Kidney epithelial cell (primary cell): ENCODE results near the gene ENOSF1. TPM values are rescaled to one million over a fixed set of nuclear protein-coding genes. Genes with fewer than 3 reads are reported as not detected.
A peak's percentile ranks its signal among the peaks of the same experiment; 100 is the strongest.
"Not testable (repeated sequence)": the region's sequence is repeated elsewhere in the genome, so short reads cannot be mapped to it uniquely, and the experiment has no call there.

ENCODE experiments used
- DNase-seq: peaks from one replicate; pipeline ENCODE4 v3.0.0-alpha.2; 2010; ENCODE audit warnings: low read depth
- H3K27me3 ChIP-seq: 2 replicates; pipeline ENCODE4 v1.6.0; 2011; ENCODE audit warnings: low read length; ENCODE audit not compliant: control insufficient read depth, insufficient read depth
- H3K36me3 ChIP-seq: 2 replicates; pipeline ENCODE4 v1.5.1; 2011; ENCODE audit warnings: low read length; ENCODE audit not compliant: control insufficient read depth, insufficient read depth
- H3K4me3 ChIP-seq: 2 replicates; pipeline ENCODE4 v1.5.1; 2011; ENCODE audit warnings: low read depth, mild to moderate bottlenecking, control low read depth, low read length
- CTCF ChIP-seq: IDR thresholded peaks from 2 replicates; pipeline ENCODE4 v1.5.1; 2011; ENCODE audit warnings: mild to moderate bottlenecking, moderate library complexity, low read length, control low read depth, inconsistent platforms; ENCODE audit not compliant: insufficient read depth, poor library complexity, severe bottlenecking
- total RNA-seq: library from RNA; depleted of rRNA; stranded (reverse); fragments of >200 nt; gene quantifications from 2 replicates; pipeline ENCODE4 v1.2.3, GENCODE V29; 2015

ENOSF1 gene
- total RNA-seq, 1 donor from 2014 or later, result 29.7 TPM

- no peaks in the 10 kb centered on the region for H3K36me3 ChIP-seq
- no peaks in the 10 kb centered on the region for H3K27me3 ChIP-seq
- TF ChIP-seq CTCF, result peak; percentile 59
- no peak for DNase-seq
- H3K4me3 ChIP-seq, result no peak overlapping the region
Observed at GRCh38 chr18:741931-742512, 29.6 kb upstream of the ENOSF1 start.

GRCh38 chr18:732371-732770 lies 19.9 kb upstream of the ENOSF1 start:
- H3K36me3 ChIP-seq, result no peaks in the 10 kb centered on the region
- H3K27me3 ChIP-seq, result no peaks in the 10 kb centered on the region
- no peak overlapping the region for H3K4me3 ChIP-seq
- DNase-seq, result no peak
- TF ChIP-seq CTCF, result no peak

DNA sequence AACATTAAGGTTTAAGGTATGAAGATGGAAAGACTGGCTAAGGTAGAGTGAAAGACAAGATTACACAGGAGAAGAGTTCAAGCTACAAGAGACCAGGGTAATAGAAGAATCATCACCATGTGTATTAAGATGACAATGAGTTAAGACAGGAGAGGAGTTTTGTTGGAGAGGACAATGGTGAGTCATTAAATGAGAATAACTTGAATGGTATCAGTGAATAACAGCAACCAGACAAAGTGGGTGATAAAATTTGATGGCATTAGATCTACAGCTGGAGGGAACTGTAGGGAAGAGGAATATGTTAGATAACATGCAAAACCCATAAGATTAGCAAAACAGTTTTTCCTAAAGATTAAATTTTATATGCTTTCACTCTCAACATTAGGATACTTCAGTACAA lies 18.8 kb upstream of the ENOSF1 start:
- no peak for TF ChIP-seq CTCF
- Histone ChIP-seq H3K4me3 (no peak overlapping the region), H3K36me3 (no peaks in the 10 kb centered on the region), H3K27me3 (no peaks in the 10 kb centered on the region)
- DNase-seq, result no peak

GRCh38 chr18:730692-731091 lies 18.3 kb upstream of the ENOSF1 start:
- no peak for DNase-seq
- TF ChIP-seq CTCF, result no peak
- Histone ChIP-seq H3K27me3 (no peaks in the 10 kb centered on the region), H3K36me3 (no peaks in the 10 kb centered on the region), H3K4me3 (no peak overlapping the region)

GRCh38 chr18:730120-730519 lies 17.7 kb upstream of the ENOSF1 start:
- H3K27me3 ChIP-seq, H3K4me3 ChIP-seq, DNase-seq, H3K36me3 ChIP-seq: not testable (repeated sequence)

DNA sequence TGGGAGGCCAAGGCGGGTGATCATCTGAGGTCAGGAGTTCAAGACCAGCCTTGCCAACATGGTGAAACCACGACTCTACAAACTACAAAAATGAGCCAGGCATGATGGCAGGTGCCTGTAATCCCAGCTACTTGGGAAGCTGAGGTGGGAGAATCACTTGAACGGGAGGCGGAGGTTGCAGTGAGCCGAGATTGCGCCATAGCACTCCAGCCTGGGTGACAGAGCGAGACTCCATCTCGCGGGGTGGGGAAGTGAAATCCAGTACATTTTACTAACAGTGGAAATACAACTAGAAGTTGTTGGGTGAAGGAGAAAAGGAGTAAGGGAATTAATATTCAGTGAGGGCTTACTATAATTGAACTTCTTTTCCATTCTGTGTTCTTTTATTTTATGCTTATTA lies 13.2 kb upstream of the ENOSF1 start:
- DNase-seq, result no peak
- no peak for TF ChIP-seq CTCF
- Histone ChIP-seq H3K27me3 (no peaks in the 10 kb centered on the region), H3K4me3 (no peak overlapping the region), H3K36me3 (no peaks in the 10 kb centered on the region)
